ENCODE results near the gene TSPEAR. TPM values are rescaled to one million over a fixed set of nuclear protein-coding genes. Genes with fewer than 3 reads are reported as not detected.

TSPEAR gene
- total and polyA plus RNA-seq, 2 of the 13 experiments (the other 11 are each of a cell fraction or from before 2014, with no cell fraction given) = 0.07 to 0.32 TPM

DNA sequence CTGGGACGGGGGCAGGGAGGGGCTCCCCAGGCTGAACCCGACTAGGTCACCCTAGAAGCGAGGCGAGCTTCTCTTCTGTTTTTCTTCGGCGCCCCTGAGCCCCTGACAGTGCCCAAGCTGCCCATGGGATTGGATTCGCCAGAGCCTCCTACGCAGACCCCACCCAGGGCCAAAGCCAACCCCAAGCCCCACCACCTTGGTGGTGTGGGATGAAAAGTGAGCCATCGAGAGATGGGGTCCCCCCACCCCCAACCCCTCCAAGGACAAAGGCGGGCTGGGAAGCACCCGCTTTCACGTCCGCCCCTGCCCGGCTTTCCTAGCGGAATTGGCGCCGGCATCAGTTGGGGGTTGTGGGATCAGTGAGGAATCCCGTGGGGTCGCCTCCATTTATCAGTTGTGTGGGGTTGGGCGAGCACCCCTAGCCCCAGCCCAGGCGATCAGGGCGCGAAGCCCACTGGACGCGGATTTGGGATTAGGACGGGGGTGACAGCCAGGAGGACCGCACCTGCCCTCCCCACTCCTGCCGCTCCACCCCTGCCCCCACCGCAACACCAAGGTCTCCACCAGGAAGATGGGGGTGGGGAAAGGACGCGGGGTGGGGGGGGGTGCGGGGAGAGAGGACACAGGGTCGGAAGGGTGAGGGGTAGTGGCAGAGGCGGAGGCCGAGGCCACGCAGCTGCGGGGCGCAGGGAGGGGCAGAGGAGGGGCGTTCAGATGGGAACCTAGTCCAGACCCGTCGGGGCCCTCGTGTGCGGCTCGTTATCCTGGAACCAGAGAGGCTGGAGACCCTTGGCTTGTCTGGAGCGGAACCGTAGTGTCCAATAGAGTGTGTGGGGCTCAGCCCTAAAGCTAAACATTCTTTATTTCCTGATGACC is 4.4 kb downstream of the TSPEAR start:
- intact Hi-C loops (cut with micrococcal nuclease; ENCODE audit: unreplicated experiment) = no loop called here
- in situ Hi-C loops (cut with HindIII; ENCODE audit: extremely low pct_ligation_motif_present, low pct_unique_long_range_greater_than_20kb) = no loop called here
- Histone ChIP-seq H4K20me1 (ENCODE audit: insufficient read depth, low read length) (no peaks in the 10 kb centered on the region), H2AFZ (ENCODE audit: low read length) (no peak overlapping the region), H3K4me3 (replicated peaks in 1 of 3; ENCODE audit: insufficient read depth in 1 of 3, low read depth in 2 of 3, low read length in 3 of 3) (no peak overlapping the region), H3K9ac (ENCODE audit: insufficient read depth, low read depth, low read length) (no peak overlapping the region), H3K36me3 (replicated peaks in 1 of 2; ENCODE audit: control insufficient read depth in 1 of 2, insufficient read depth in 2 of 2, low read length in 2 of 2) (no peaks in the 10 kb centered on the region), H3K27ac (ENCODE audit: extremely low read length, insufficient read depth, low read length) (no peak overlapping the region), H3K27me3 (ENCODE audit: control insufficient read depth in 1 of 2, insufficient read depth in 2 of 2, low read length in 2 of 2) (peaks cover 11 to 58% of the 10 kb centered on the region in 2 experiments), H3K4me2 (ENCODE audit: low read depth, low read length) (no peak overlapping the region), H3K79me2 (ENCODE audit: insufficient read depth, low read length) (no peaks in the 10 kb centered on the region), H3K4me1 (ENCODE audit: insufficient read depth, low read length) (peaks cover 33% of the 10 kb centered on the region), H3K9me3 (ENCODE audit: low read length) (no peaks in the 10 kb centered on the region)
- WGBS (ENCODE audit: low lambda C conversion rate) = 70% methylated on average over 39 of the region's 46 CpGs
- POLR2A ChIA-PET = no interaction called here
- DNase-seq (ENCODE audit: low spot score) (no peak), FAIRE-seq (no peak), ATAC-seq (no peak)
- BruUV-seq (replicated peaks) = no TSS peak
- CTCF ChIA-PET (ENCODE audit: low intra/inter-chr PET ratio, low total read pairs) = no interaction called here
- no peak for TF ChIP-seq MIER2 (CRISPR knock-in tag; IDR thresholded peaks at IDR 0.05)
- TF ChIP-seq HCFC1 (IDR thresholded peaks at IDR 0.05; ENCODE audit: low read depth, low read length) = no peak
- no peak for TF ChIP-seq ARID2 (CRISPR knock-in tag; IDR thresholded peaks at IDR 0.05; ENCODE audit: borderline replicate concordance)
- TF ChIP-seq, protein P1, sequence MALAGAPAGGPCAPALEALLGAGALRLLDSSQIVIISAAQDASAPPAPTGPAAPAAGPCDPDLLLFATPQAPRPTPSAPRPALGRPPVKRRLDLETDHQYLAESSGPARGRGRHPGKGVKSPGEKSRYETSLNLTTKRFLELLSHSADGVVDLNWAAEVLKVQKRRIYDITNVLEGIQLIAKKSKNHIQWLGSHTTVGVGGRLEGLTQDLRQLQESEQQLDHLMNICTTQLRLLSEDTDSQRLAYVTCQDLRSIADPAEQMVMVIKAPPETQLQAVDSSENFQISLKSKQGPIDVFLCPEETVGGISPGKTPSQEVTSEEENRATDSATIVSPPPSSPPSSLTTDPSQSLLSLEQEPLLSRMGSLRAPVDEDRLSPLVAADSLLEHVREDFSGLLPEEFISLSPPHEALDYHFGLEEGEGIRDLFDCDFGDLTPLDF (CRISPR knock-in tag; IDR thresholded peaks at IDR 0.05) = no peak
- TF ChIP-seq, protein P2, sequence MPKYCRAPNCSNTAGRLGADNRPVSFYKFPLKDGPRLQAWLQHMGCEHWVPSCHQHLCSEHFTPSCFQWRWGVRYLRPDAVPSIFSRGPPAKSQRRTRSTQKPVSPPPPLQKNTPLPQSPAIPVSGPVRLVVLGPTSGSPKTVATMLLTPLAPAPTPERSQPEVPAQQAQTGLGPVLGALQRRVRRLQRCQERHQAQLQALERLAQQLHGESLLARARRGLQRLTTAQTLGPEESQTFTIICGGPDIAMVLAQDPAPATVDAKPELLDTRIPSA (CRISPR knock-in tag; IDR thresholded peaks at IDR 0.05; ENCODE audit: borderline replicate concordance) = no peak
- TF ChIP-seq, protein P3, sequence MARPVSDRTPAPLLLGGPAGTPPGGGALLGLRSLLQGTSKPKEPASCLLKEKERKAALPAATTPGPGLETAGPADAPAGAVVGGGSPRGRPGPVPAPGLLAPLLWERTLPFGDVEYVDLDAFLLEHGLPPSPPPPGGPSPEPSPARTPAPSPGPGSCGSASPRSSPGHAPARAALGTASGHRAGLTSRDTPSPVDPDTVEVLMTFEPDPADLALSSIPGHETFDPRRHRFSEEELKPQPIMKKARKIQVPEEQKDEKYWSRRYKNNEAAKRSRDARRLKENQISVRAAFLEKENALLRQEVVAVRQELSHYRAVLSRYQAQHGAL (CRISPR knock-in tag; IDR thresholded peaks at IDR 0.05; ENCODE audit: not compliant biosample characterization) = no peak
- TF ChIP-seq SSRP1 (CRISPR knock-in tag; IDR thresholded peaks at IDR 0.05) = no peak
